Chondrocyte (in vitro differentiated cells): Measurements from ENCODE around the gene SP5. TPM values are rescaled to one million over a fixed set of nuclear protein-coding genes. Genes with fewer than 3 reads are reported as not detected.

Experiments
- DNase-seq: peaks from one replicate; pipeline ENCODE4 v3.0.0; 2021; ENCODE audit warnings: mixed read lengths, low spot score
- H3K27ac Mint-ChIP-seq: one replicate; pipeline ENCODE4 v1.8.0; 2021; ENCODE audit warnings: mild to moderate bottlenecking, moderate library complexity, mixed read lengths; ENCODE audit not compliant: unreplicated experiment
- H3K27me3 Mint-ChIP-seq: 2 replicates; pipeline ENCODE4 v1.8.0; 2021; ENCODE audit warnings: low read depth, mixed read lengths
- H3K36me3 Mint-ChIP-seq: 2 replicates; pipeline ENCODE4 v1.8.0; 2021; ENCODE audit warnings: low read depth, mixed read lengths
- H3K4me1 Mint-ChIP-seq: 2 replicates; pipeline ENCODE4 v1.8.0; 2021; ENCODE audit warnings: low read depth, mild to moderate bottlenecking, mixed read lengths
- H3K4me3 Mint-ChIP-seq: one replicate; pipeline ENCODE4 v1.8.0; 2021; ENCODE audit warnings: mild to moderate bottlenecking, moderate library complexity, mixed read lengths; ENCODE audit not compliant: unreplicated experiment
- H3K9me3 Mint-ChIP-seq: 2 replicates; pipeline ENCODE4 v1.8.0; 2021; ENCODE audit warnings: low read depth, mixed read lengths
- total RNA-seq: library from RNA; stranded (reverse); gene quantifications from 3 replicates; pipeline ENCODE4 v1.2.1, GENCODE V29; 2021
- TF ChIP-seq, protein P1 (sequence below): fragments of 200-600 bp; sonication (generic); IDR thresholded peaks from 2 replicates; pipeline ENCODE4 v1.5.0; 2021; ENCODE audit warnings: antibody characterized with exemption, mild to moderate bottlenecking, moderate library complexity

Gene SP5
- total RNA-seq, 1 donor from 2014 or later, result not detected

DNA sequence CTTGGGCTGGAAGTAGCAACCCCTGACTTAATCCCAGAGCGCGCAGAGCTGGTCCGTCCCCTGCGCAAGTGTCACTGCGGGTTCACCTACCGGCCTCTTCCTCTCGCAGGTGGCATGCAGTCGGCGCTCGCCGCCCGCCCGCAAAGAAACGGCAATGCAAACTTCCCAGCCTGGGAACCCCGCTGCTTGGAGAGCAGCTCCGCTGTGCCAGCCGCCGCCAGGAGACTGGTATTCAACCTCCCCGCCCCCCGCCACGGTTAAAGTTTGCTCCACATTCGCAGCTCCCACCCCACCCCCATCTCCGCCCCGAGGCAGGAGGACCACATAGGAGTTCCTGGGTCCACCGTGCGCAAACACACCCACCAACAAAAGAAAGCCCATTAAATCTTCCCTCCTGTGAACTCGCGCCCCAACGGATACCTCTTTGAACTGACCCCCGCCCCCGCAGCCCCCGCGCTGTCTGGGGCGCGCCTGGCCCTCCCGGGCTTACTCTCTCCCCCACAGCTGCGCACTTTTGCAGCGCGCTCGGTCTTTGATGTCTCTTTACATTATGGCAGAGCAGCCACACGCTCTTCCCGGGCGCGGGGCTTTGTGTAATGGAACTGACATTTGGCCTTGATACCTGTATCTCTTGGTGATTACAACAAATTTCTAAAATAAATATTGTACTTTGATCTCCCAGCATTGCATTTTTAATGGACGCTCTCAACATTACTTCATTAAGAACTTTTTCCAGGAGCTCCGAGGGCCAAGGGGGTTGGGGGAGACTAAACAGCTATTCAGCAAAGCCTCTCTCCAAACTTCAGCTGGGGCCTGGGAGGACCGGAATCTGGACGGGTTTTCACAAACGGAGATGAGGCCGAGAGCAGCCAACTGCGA is 3.1 kb upstream of the SP5 start:
- H3K9me3 Mint-ChIP-seq, result no peaks in the 10 kb centered on the region
- peaks cover 71% of the 10 kb centered on the region for H3K27me3 Mint-ChIP-seq
- H3K36me3 Mint-ChIP-seq, result peaks cover 3% of the 10 kb centered on the region
- peak overlapping the region; percentile 59 for H3K4me3 Mint-ChIP-seq
- no peak for DNase-seq
- H3K27ac Mint-ChIP-seq, result no peak overlapping the region
- TF ChIP-seq, protein P1, sequence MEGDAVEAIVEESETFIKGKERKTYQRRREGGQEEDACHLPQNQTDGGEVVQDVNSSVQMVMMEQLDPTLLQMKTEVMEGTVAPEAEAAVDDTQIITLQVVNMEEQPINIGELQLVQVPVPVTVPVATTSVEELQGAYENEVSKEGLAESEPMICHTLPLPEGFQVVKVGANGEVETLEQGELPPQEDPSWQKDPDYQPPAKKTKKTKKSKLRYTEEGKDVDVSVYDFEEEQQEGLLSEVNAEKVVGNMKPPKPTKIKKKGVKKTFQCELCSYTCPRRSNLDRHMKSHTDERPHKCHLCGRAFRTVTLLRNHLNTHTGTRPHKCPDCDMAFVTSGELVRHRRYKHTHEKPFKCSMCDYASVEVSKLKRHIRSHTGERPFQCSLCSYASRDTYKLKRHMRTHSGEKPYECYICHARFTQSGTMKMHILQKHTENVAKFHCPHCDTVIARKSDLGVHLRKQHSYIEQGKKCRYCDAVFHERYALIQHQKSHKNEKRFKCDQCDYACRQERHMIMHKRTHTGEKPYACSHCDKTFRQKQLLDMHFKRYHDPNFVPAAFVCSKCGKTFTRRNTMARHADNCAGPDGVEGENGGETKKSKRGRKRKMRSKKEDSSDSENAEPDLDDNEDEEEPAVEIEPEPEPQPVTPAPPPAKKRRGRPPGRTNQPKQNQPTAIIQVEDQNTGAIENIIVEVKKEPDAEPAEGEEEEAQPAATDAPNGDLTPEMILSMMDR, result no peak
- peaks cover 19% of the 10 kb centered on the region for H3K4me1 Mint-ChIP-seq

DNA sequence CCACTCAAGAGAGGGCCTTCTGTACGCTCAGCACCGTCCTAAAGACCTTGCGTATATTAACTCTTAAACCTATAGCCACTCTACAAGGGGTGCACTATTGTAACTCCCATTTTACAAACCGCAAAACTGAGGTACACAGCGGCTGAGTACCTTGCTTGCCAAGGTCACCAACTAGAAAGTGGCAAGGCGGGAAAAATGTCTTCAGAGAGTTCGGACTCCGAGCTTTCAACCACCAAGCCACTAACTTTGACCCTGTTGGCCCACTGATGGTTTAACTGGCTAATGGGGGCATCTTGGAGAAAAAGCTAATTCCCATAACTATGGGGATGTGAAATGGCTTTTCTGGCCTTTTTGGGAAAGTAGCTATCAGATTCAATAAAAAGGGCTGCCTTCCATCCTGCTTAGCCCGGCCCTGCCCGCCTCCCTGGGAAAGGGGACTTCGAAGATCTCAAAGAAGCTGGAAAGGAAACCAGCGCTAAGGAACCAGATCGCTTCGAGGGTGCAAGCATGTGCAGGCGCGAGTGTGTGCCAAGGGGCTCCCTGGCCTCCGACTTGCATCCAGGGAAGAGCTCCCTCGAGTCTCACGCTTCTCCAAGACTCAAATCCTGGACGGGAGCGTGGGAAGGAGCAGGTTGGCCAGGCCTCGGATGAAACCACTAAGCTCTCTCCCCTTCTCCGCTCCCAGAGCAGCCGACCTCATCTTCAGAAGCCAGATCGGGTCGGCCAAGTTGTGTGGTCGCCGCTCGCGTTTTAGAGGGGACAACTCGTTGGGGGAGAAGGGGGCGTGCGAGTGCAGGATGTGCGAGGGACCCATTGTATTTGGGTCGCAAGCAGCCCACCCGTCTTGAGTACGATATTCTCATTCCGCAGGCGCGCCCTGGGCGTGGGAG is 2.2 kb upstream of the SP5 start:
- Mint-ChIP-seq H3K36me3 (peaks cover 3% of the 10 kb centered on the region), H3K27me3 (peaks cover 74% of the 10 kb centered on the region), H3K9me3 (no peaks in the 10 kb centered on the region), H3K27ac (no peak overlapping the region), H3K4me1 (peaks cover 24% of the 10 kb centered on the region), H3K4me3 (no peak overlapping the region)
- no peak for DNase-seq
- TF ChIP-seq, protein P1, result no peak

DNA sequence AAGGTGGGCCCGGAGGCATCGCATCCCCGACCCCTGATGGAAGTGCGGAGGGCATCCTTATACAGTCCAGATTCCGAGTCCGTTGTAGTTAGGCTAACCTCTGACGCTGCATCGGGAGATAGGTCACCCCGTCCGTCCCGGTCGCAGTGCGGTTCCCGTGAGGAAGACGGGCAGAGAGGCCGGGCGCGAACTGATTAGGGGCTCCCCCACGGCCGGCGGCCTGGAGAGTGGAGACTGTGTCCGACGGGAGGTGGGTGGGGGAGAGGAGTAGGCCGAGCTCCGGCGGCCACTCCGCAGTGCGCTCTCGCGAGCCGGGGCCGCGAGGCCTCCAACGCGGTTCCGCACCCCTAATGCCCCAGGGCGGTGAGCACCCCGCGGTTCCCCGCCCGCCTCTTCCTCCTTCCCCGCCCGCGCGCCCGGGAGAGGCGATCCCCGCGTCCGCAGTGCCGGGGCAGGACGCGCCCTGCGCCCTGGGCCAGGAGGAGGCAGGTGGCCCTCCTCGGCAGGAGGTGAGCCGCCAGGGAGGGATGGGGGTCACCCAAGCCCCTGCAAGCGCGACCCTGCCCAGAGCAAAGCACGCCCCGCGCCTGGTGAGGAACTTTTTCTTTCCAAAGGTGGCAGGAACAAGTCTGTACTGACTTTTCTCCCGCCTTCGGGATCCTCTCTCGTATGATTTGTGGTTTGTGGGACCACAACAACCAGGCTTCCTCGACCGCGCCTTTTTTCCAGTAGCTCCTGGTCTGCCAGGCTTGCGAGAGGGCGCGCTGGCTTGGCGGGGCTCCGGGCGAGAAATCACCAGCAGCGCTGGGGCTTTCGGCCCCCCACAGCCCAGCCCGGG is 1.4 kb upstream of the SP5 start:
- H3K27me3 Mint-ChIP-seq, result peaks cover 74% of the 10 kb centered on the region

DNA sequence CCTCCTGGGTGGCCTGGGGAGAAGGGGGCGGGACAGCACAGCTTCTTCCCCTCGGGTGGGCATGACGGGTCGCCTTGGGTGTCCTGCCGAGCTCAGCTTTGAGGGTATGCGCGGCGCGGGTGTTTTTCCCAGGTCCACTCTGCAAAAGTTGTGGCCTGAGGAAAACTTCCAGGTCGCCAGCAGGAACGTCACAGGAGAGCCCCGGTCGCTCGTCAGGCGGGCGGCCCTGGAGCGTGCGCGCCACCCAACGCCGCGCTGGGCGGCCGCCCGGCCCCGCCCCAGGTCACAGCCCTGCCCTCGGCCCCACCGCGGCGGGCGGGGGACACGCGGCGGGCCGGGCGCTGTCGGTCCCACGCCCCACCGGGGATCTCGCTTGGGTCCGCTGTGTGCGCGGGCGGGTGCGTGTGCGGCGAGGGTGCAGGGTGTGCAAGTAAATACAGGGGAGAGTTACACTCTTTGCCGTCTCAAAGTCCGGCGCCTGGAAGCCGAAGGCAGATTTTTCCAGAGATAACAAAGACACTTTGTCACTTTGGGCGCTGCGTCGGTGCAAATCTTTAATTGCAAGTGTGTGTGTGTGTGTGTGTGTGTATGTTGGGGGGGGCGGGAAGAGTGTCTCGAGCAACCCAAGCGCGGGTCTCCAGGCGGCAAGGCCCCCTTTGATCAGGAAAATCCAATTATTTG is 616 bp upstream of the SP5 start:
- DNase-seq, result no peak
- H3K4me3 Mint-ChIP-seq, result peak overlapping the region; percentile 60
- peaks cover 74% of the 10 kb centered on the region for H3K27me3 Mint-ChIP-seq
- peaks cover 3% of the 10 kb centered on the region for H3K36me3 Mint-ChIP-seq
- no peaks in the 10 kb centered on the region for H3K9me3 Mint-ChIP-seq
- H3K4me1 Mint-ChIP-seq, result peaks cover 24% of the 10 kb centered on the region
- no peak overlapping the region for H3K27ac Mint-ChIP-seq
- TF ChIP-seq, protein P1, result no peak

More for the DNA sequence above, 1.4 kb upstream of the SP5 start:
- no peak for DNase-seq
- Mint-ChIP-seq H3K4me3 (peak overlapping the region; percentile 53), H3K36me3 (peaks cover 3% of the 10 kb centered on the region), H3K27ac (no peak overlapping the region), H3K9me3 (no peaks in the 10 kb centered on the region), H3K4me1 (peaks cover 24% of the 10 kb centered on the region)
- TF ChIP-seq, protein P1, result no peak
